Measurements from ENCODE around the gene CD3G.

- TF ChIP-seq CTCF (IDR thresholded peaks at IDR 0.05) = no peak
- TF ChIP-seq EZH2 (IDR thresholded peaks at IDR 0.05; ENCODE audit: borderline replicate concordance, insufficient read depth, low read depth, low read length, poor library complexity, severe bottlenecking) = no peak
Observed at GRCh38 chr11:118313242-118313641, 30.9 kb upstream of the CD3G start.

Data from B cell (primary cell).